A549 (cell line): ENCODE measurements around the gene CARD9. TPM values are rescaled to one million over a fixed set of nuclear protein-coding genes. Genes with fewer than 3 reads are reported as not detected.
A peak's percentile ranks its signal among the peaks of the same experiment; 100 is the strongest.

Experiments
- ATAC-seq, 2 experiments: fragments of 200-7000 bp in 1 of 2; fragments of >200 bp in 1 of 2; cut with Nextera tagmentation in 1 of 2; cut with Tn5 transposase in 1 of 2; 3 replicates each; pipeline versions ENCODE4 v1.8.0 to v1.9.1; 2018 to 2020; ENCODE audit warnings: mild to moderate bottlenecking in 1 of 2, moderate library complexity in 1 of 2
- CTCF ChIA-PET: fragments of 300-600 bp; sonication (Branson Sonifier 250); formaldehyde crosslinking; extraction: SDS; loops from one replicate; lab custom pipeline; 2021; ENCODE audit warnings: antibody characterized with exemption, inconsistent platforms; lab: Yijun Ruan, JAX
- POLR2A ChIA-PET: fragments of 350-600 bp; formaldehyde crosslinking; extraction: SDS; loops from one replicate; lab custom pipeline; 2021; ENCODE audit warnings: antibody characterized with exemption, inconsistent platforms; lab: Yijun Ruan, JAX
- DNase-seq, 2 experiments: peaks; one replicate each; pipeline versions ENCODE4 v3.0.0 to v3.0.0-alpha.2; 2011 to 2016; ENCODE audit warnings: low read depth in 1 of 2, low spot score in 1 of 2
- FAIRE-seq: peaks from 2 replicates; lab custom pipeline; 2011; peaks lifted over from hg19 to GRCh38; lab: Jason Lieb, UNC
- H3K27ac ChIP-seq, 2 experiments: fragments of >200 bp; sonication (Bioruptor Twin); formaldehyde crosslinking; 3 replicates each; pipeline ENCODE4 v1.5.1; 2016 to 2017
- H3K4me1 ChIP-seq: fragments of >200 bp; sonication (Bioruptor Twin); formaldehyde crosslinking; 3 replicates; pipeline ENCODE4 v1.6.1; 2016
- H3K4me2 ChIP-seq: fragments of >200 bp; sonication (Bioruptor Twin); formaldehyde crosslinking; 3 replicates; pipeline ENCODE4 v1.6.1; 2016
- H3K4me3 ChIP-seq: fragments of >200 bp; sonication (Bioruptor Twin); formaldehyde crosslinking; 3 replicates; pipeline ENCODE4 v1.5.1; 2016
- H3K9me3 ChIP-seq: fragments of >200 bp; sonication (Bioruptor Twin); formaldehyde crosslinking; 3 replicates; pipeline ENCODE4 v1.6.1; 2016
- CBX8 ChIP-seq: fragments of 200-600 bp; sonication (generic); IDR thresholded peaks from 2 replicates; pipeline ENCODE4 v1.6.1; 2016
- FOXS1 ChIP-seq: fragments of 250-450 bp; sonication (Bioruptor Pico); IDR thresholded peaks from 2 replicates; pipeline ENCODE4 v1.5.0; 2020; ENCODE audit warnings: mild to moderate bottlenecking, moderate library complexity
- HDAC2 ChIP-seq: fragments of 200-600 bp; sonication (generic); IDR thresholded peaks from 2 replicates; pipeline ENCODE4 v1.6.1; 2016
- HOXB5 ChIP-seq: fragments of 250-450 bp; sonication (Bioruptor Pico); IDR thresholded peaks from 2 replicates; pipeline ENCODE4 v1.5.0; 2020; ENCODE audit warnings: mild to moderate bottlenecking, moderate library complexity
- JUN ChIP-seq, 2 experiments: fragments of >200 bp; sonication (Bioruptor Twin); formaldehyde crosslinking; IDR thresholded peaks; 2 replicates in 1 of 2; 3 replicates in 1 of 2; pipeline ENCODE4 v1.6.1; 2016 to 2017
- MYC ChIP-seq: IDR thresholded peaks from 2 replicates; pipeline ENCODE4 v1.6.1; 2012; ENCODE audit warnings: mild to moderate bottlenecking, inconsistent platforms, low read length, improper control_type of control experiment, borderline replicate concordance
- PHF8 ChIP-seq: fragments of 200-600 bp; sonication (generic); IDR thresholded peaks from 2 replicates; pipeline ENCODE4 v1.6.1; 2016; ENCODE audit warnings: low read depth, mild to moderate bottlenecking, antibody characterized with exemption, moderate library complexity, borderline replicate concordance
- POLR2A ChIP-seq: IDR thresholded peaks from 2 replicates; pipeline ENCODE4 v1.6.1; 2012; ENCODE audit warnings: mild to moderate bottlenecking, low read length
- RARB ChIP-seq: fragments of 250-450 bp; sonication (Bioruptor Pico); IDR thresholded peaks from 2 replicates; pipeline ENCODE4 v1.8.0; 2021; ENCODE audit warnings: mild to moderate bottlenecking, moderate library complexity
- RCOR1 ChIP-seq: fragments of 150-350 bp; IDR thresholded peaks from 2 replicates; pipeline ENCODE4 v1.6.1; 2014; ENCODE audit warnings: antibody characterized with exemption, low read length, low read depth
- RNF2 ChIP-seq: fragments of 200-600 bp; sonication (generic); IDR thresholded peaks from 2 replicates; pipeline ENCODE4 v1.6.1; 2016; ENCODE audit warnings: low read depth, mild to moderate bottlenecking, antibody characterized with exemption, moderate library complexity, borderline replicate concordance
- SMC3 ChIP-seq: fragments of >200 bp; sonication (Bioruptor Twin); formaldehyde crosslinking; IDR thresholded peaks from 3 replicates; pipeline ENCODE4 v1.6.1; 2018; ENCODE audit warnings: inconsistent platforms
- SREBF2 ChIP-seq: fragments of 450-650 bp; IDR thresholded peaks from 2 replicates; pipeline ENCODE4 v1.6.1; 2014; ENCODE audit warnings: mild to moderate bottlenecking, moderate library complexity
- WGBS: methylation state at CpG from one replicate; pipeline ENCODE4 v1.1.6; 2017; ENCODE audit errors: missing lambda C conversion rate; 5-methylcytosine and 5-hydroxymethylcytosine counted together
- polyA plus RNA-seq, 4 experiments: library from polyadenylated mRNA; depleted of rRNA in 3 of 4; stranded (reverse); fragments of >200 nt; fragmentation: RNase III in 1 of 4; extraction: RNeasy Plus Mini Kit Qiagen cat#74134 plus additional on column Dnase treatment in 1 of 4; gene quantifications; 2 replicates in 3 of 4; 3 replicates in 1 of 4; pipeline ENCODE4 v1.2.3, GENCODE V29; 2011 to 2017
- TF ChIP-seq, protein P1 (sequence below): fragments of >200 bp; sonication (Bioruptor Twin); formaldehyde crosslinking; IDR thresholded peaks from 3 replicates; pipeline ENCODE4 v1.5.1; 2016
- TF ChIP-seq, protein P2 (sequence below): fragments of >200 bp; sonication (Bioruptor Twin); formaldehyde crosslinking; IDR thresholded peaks from 3 replicates; pipeline ENCODE4 v1.6.1; 2016
- TF ChIP-seq, protein P3 (sequence below): fragments of 150-350 bp; IDR thresholded peaks from 2 replicates; pipeline ENCODE4 v1.6.1; 2014; ENCODE audit warnings: low read depth, mild to moderate bottlenecking, low read length

Gene CARD9
- polyA plus RNA-seq, 2 of the 4 experiments (the other 2 are of a cell fraction) = 0.21 to 0.94 TPM

DNA sequence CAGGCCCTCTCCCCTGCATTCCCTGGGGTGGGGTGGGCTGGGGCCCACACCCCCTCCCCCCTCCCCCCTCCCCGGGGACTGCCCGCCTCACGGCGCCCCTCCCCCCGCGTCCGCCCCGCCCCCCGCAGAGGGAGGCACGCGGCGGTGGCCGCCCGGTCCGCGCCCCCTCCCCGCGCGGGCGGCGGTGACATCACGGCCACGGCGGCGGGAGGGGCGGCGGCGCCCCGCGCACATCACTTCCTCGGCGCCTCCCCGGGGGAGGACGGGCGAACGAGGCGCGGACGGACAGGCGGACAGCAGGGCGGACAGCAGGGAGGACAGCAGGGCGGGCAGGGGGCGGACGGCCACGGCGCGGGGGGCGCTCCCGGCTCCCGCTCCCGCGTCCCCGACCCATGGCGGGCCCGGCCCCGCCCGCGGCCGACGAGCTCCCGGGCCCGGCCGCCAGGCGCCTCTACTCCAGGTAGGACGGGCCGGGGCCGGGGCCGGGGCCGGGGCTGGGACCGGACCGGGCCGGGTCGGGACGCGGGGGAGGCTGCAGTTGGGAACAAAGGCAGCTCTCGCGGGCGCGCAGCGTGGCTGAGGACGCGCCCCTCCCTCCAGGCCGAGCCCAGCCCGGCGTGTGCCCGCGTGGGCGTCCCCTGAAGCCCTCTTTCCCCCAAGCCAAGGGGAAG lies 46.0 kb downstream of the CARD9 start, which contains the start of gene GPSM1:
TSS of gene GPSM1 (plus strand) at position 236 of the 671 bp plus-strand sequence. CDS start at position 393, 157 bp downstream.
- FAIRE-seq = no peak
- WGBS = no CpG with 5 or more reads among the region's 88 CpGs

DNA sequence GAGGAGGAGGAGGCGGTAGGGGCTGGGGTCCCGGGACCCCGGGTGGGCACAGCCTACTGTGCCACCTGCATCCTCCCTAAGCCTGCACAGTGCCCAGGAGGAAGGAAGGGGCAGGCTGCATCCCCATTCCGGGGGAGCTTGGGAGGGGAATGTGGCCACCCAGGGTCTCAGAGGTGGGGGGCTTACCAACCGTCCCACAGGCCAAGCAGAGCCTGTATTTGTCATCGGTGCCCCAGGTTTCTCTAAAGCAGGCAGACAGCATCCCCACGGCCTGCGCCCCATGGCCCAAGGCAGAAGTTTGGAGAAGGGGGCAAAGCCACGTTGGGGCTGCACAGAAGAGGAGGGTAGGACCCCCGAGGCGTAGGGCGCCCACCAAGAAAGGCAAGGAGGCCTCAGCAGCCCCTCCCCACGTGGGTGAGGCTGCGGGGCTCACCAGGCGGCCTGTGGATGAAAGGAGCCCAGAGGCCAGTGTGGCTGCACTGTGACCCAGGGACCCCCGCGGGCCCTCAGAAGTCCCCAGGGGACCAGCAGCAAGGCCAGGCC lies 46.6 kb downstream of the CARD9 start:
- peaks cover 18% of the 10 kb centered on the region for H3K4me1 ChIP-seq
- peak overlapping the region; percentile 86 to 89 for H3K27ac ChIP-seq
- TF ChIP-seq HOXB5 = no peak
- TF ChIP-seq RARB (CRISPR knock-in tag) = no peak
- TF ChIP-seq FOXS1 (CRISPR knock-in tag) = no peak
- TF ChIP-seq SMC3 = no peak
- TF ChIP-seq, protein P1, sequence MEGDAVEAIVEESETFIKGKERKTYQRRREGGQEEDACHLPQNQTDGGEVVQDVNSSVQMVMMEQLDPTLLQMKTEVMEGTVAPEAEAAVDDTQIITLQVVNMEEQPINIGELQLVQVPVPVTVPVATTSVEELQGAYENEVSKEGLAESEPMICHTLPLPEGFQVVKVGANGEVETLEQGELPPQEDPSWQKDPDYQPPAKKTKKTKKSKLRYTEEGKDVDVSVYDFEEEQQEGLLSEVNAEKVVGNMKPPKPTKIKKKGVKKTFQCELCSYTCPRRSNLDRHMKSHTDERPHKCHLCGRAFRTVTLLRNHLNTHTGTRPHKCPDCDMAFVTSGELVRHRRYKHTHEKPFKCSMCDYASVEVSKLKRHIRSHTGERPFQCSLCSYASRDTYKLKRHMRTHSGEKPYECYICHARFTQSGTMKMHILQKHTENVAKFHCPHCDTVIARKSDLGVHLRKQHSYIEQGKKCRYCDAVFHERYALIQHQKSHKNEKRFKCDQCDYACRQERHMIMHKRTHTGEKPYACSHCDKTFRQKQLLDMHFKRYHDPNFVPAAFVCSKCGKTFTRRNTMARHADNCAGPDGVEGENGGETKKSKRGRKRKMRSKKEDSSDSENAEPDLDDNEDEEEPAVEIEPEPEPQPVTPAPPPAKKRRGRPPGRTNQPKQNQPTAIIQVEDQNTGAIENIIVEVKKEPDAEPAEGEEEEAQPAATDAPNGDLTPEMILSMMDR = no peak
- TF ChIP-seq PHF8 = no peak
- TF ChIP-seq, protein P2, sequence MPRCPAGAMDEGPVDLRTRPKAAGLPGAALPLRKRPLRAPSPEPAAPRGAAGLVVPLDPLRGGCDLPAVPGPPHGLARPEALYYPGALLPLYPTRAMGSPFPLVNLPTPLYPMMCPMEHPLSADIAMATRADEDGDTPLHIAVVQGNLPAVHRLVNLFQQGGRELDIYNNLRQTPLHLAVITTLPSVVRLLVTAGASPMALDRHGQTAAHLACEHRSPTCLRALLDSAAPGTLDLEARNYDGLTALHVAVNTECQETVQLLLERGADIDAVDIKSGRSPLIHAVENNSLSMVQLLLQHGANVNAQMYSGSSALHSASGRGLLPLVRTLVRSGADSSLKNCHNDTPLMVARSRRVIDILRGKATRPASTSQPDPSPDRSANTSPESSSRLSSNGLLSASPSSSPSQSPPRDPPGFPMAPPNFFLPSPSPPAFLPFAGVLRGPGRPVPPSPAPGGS = no peak
- TF ChIP-seq MYC = no peak
- no peak for TF ChIP-seq CBX8
- TF ChIP-seq, protein P3, sequence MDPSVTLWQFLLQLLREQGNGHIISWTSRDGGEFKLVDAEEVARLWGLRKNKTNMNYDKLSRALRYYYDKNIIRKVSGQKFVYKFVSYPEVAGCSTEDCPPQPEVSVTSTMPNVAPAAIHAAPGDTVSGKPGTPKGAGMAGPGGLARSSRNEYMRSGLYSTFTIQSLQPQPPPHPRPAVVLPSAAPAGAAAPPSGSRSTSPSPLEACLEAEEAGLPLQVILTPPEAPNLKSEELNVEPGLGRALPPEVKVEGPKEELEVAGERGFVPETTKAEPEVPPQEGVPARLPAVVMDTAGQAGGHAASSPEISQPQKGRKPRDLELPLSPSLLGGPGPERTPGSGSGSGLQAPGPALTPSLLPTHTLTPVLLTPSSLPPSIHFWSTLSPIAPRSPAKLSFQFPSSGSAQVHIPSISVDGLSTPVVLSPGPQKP = no peak
- no peak for TF ChIP-seq RNF2
- no peak for TF ChIP-seq SREBF2
- no peak for TF ChIP-seq HDAC2
- no peak for TF ChIP-seq RCOR1
- peak overlapping the region; percentile 82 for H3K4me2 ChIP-seq
- H3K4me3 ChIP-seq = peak overlapping the region; percentile 89
- peak; percentile 4 to 5; a peak in 2 of 6 replicates for ATAC-seq
- ChIA-PET CTCF (interaction anchor here (0.7 to 6.3 kb wide), 7 partner anchors 11 to 101 kb away, joined by 3 to 31 read pairs (median 3); partner anchors contain the start of gene DNLZ), POLR2A (no interaction called here)
- WGBS = 58% methylated on average over 13 of the region's 17 CpGs
- DNase-seq = peak in 1 of 2 experiments; percentile 26
- no peak for FAIRE-seq
- H3K9me3 ChIP-seq = no peaks in the 10 kb centered on the region

More for the DNA sequence above, 46.0 kb downstream of the CARD9 start, which contains the start of gene GPSM1:
- CTCF ChIA-PET = interaction anchor here (0.7 to 1.5 kb wide), 5 partner anchors 10 to 162 kb away, joined by 3 to 5 read pairs (median 3); partner anchors contain the start of gene DNLZ
- POLR2A ChIA-PET = no interaction called here
- H3K4me2 ChIP-seq = peak within 1 kb of the TSS; percentile 82
- ATAC-seq (peak; percentile 20 to 44; a peak in 4 of 6 replicates), DNase-seq (peak in 1 of 2 experiments; percentile 52)
- H3K9me3 ChIP-seq = no peaks in the 10 kb centered on the region
- H3K4me1 ChIP-seq = peaks cover 18% of the 10 kb centered on the region
- peak within 1 kb of the TSS; percentile 89 for H3K4me3 ChIP-seq
- H3K27ac ChIP-seq = peak within 1 kb of the TSS; percentile 86 to 89
- TF ChIP-seq POLR2A (peak; percentile 33; the same call in 1 of the 2 replicates), JUN (IDR thresholded peaks at IDR 0.05) (peak in 1 of 2 experiments; percentile 37; a peak in 1 of 5 replicates), FOXS1 (CRISPR knock-in tag) (no peak)
